Fibroblast of the conjunctiva (primary cell): ENCODE data around the gene KRTAP5-7.

Experiments used
- DNase-seq: peaks from one replicate; pipeline ENCODE4 v3.0.0-alpha.2; 2010; ENCODE audit warnings: low read depth

Gene KRTAP5-7

DNA sequence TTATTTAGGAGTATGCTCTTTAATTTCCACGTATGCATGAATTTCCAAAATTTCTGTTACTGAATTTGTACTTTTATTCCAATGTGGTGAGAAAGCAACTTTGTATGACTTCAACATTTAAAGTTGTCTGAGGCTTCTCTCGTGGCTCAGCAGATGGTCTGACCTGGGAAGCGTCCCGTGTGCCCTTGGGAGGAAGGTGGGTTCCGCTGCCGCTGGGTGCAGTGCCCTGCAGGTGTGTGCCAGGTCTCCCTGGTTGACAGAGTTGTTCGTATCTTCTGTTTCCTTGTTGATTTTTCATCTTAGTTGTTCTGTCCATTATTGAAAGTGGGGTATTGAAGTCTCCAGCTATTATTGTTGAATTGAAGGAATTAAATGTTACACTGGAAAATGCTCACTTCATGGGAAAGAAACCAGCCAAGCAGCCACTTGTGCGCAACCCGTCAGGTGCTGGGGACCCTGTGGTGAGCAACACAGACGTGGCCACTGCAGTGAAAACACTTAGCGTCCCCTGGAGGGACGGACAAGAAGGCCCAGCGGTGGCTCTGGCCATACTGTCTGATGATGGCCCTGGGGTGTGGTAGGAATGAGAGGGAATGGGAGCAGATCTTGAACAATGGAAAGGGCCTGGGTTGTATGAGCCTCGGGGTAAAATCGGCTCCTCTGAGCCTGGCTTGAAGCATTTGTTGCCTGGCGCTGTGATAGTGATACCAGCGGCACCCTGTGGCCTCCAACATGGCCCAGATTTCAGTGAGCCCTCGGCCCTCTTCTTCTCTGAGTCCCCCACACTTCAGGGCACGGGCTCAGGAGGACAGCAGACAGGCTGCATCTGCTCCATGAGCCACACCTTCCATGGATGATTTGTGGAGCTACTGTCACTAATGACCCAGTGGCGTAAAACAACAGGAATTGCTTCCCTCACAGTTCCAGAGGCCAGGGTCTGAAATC, 31.5 kb upstream of the KRTAP5-7 start:
- DNase-seq, result no peak

DNA sequence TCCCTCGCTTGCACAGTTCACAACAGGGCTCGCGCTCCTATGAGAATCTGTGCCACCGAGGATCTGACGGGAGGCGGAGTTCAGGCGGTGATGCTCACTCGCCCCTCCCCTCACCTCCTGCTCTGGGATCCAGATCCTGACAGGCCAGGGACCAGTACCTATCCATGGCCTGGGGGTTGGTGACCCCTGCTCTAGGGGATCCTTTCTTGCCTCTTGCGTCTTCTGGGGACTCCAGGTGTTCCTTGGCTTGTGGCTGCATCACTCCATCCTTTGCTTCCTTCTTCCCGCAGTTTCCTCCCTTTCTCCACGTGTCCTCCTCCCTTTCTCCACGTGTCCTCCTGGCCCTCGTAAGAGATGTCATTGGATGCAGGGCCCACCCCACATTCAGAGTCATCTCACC, 30.6 kb upstream of the KRTAP5-7 start:
- no peak for DNase-seq

DNA sequence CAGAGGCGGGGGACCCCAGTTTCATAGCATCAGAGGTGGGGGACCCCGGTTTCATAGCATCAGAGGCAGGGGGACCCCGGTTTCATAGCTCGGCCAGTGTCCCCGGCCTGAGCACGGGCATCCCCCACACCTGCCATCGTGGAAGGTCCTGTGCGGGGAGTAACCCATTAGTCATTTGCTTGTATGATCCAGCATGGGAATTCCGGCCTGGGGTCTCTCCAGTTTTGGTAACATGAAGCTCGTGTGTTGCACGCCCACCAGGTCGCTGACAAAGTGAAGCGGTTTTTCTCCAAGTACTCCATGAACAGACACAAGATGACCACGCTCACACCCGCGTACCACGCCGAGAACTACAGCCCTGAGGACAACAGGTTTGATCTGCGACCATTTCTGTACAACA, 29.0 kb upstream of the KRTAP5-7 start:
- DNase-seq, result no peak

DNA sequence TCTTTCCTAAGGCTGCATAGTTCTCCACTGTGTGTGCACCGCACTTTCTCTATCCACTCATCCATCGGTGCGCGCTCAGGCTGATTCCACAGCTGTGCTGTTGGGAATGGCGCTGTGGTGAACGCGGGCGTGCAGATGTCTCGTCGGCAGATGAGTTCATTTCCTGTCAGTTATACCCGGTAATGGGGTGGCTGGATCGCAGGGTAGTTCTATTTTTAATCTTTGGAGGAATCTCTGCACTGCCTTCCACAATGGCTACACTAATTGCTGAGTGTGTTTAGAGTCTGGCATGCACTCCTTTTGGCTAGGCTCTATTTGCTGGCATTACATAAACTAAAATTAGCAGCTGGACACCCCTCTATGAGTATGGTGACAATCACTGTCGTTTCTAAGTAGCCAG, 27.9 kb upstream of the KRTAP5-7 start:
- DNase-seq, result no peak

DNA sequence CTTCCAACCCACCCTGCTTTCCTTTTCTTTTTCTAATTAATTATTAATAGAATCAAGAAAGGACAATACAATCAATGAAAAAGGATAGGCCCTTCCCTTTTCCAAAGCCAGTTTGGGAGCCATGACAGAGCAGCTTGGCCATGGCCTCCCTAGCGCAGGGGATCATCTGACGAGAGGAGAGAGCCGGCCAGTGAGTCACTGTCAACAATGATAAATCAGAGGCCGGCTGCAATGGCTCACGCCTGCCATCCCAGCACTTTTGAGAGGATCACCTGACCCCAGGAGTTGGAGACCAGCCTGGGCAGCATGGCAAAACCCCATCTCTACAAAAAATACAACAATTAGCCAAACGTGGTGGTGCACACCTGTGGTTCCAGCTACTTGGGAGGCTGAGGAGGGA, 27.5 kb upstream of the KRTAP5-7 start:
- DNase-seq, result no peak

DNA sequence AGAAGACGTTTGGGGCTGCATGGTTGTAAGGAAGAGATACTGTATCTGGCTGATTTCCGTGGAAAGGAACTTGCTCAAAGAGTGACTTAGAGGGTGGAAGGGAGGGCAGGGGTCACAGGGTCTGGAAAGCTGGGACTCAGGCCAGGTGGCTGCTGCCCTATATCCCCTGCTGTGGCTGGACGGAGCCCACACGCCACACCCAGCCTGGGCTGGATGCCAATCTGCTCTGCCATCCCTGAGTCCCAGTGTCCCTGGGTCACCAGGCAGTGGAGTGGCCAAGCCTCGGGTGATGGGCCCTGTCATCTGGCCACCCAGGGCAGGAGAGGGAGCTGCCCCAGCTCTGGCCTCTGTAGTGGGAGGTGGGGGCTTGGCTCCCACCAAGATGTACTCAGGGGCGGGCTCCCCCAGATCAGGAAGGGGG, 26.5 kb upstream of the KRTAP5-7 start:
- DNase-seq, result no peak

DNA sequence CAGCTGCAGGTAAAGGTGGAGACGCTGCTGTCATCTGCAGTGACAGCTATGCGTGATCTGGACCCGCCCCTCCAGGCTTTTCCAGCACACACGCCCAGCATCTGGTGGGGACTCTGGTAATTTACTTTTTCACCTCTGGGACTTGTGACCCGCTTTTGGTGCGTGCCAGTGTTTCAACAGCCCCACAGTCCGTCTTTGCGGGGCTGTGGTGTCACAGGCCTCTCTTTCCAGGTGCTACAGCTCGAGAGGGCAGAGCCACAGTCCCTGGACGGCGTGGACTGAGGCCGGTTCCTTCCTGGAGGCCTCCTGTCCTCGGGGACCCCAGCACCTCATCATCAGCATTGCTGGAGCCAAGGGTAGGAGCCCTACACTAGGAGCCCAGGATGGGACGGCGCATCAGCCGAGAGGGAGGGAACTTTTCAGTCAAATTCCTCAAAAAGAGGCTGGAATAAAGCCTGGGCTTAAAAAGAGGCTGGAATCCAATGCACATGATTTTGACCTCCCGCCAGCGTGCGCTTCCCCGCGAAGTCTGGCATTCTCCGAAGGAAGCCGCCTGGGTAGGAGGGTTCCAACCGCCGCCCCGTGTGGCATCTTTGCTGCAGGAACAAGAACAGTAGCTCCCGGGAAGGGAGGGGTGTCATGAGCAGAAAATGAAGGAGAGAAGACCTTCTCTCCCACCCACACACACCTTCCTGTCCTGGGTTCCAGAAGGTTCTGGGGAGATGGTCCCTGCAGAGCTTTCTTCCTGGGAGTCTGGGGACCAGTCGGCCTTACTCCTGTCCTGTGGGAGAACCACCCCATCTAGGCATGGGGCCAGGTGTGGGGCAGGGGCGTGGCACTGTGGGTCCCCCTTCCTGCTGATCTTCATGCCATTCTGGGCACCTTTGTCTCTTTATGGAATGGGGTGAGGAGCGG, 25.7 kb upstream of the KRTAP5-7 start:
- DNase-seq, result no peak

DNA sequence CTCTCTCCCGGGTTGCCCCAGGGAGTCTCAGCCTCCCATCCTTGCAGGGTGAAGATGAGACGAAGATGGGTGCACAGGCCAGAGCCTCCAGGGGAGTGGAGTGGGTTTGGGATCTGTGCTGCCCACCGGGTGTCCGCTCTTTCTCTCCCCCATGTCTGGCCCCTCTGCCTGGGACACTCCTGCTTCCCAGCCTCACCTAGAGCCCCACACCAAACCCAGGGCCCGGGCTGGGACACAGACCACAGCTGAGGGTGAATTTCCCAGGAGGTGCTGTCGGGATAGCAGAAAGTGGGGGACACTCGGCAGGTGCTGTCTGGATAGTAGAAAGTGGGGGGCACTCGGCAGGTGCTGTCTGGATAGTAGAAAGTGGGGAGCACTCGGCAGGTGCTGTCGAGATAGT, 25.0 kb upstream of the KRTAP5-7 start:
- DNase-seq, result no peak

DNA sequence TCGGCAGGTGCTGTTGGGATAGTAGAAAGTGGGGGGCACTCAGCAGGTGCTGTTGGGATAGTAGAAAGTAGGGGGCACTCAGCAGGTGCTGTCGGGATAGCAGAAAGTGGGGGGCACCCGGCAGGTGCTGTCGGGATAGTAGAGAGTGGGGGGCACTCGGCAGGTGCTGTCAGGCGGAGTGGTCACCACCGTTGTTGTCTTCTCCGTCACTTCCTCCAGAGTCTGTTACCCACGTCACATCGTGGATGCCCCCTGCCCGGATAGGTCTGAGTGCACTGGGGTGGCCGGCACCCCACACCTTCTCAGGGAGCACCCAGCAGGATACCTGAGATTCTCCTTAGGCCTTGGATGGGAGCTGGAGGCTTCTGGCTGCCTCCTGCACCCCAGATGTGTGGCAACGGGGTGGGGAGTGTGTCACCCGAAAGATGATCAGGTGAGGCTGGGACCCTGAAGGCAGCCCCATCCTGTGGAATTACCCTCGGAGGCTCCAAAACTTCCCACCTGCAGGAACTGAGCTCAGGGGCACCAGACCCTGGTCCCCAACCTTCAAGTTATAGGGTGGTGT, 24.1 kb upstream of the KRTAP5-7 start:
- DNase-seq, result no peak

DNA sequence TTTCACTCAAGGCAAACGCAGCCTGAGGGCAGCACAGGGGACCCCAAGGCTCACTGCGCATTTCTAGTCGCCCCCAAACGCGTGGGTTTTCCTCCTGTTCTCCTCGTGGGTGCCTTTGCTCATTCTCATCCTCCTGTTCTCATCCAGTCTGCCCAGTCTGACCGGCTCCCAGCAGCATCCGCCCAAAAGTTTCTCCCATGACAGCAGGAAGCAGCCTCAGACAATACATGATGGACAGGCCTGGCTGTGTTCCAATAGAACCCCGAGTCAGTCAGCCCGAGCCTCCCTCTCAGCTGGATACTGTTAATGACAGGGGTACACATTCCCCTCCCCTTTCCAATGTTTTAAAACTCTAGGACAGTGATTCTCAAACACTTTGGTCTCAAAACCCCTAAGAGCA, 22.5 kb upstream of the KRTAP5-7 start:
- no peak for DNase-seq

DNA sequence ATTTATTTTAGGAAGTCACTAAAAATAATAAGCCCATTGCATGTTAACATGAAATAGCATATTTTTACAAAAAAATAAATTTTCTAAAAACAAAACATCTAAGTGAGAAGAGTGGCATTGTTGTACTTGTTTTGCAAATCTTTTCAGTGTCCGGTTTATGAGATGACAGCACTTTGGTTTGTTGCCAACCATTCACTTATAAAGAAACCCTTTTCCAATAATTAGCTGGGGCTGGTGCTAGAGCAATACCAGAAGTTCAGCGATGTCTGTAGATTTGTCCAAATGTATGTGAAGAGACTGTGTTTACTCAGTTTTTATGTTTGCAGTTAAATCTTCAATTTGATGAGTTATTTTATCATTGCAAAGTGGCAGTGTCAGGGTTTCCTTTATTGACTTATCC, 22.1 kb upstream of the KRTAP5-7 start:
- DNase-seq, result no peak

DNA sequence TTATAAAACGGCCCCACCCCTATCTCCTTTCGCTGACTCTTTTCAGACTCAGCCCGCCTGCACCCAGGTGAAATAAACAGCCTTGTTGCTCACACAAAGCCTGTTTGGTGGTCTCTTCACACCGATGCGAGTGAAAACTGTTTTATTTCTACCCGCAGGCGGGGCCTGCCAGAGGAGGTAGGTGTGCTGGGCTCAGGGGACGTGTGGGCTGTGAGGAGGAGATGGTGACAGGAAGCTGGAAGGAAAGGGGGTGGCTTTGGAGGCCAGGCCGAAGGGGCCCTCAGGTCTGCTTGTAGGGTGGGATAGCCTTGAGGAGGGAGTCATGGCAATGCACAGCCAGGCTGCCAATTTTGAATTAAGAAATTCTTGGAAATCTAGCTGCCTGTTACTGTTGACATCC, 21.3 kb upstream of the KRTAP5-7 start:
- DNase-seq, result no peak

DNA sequence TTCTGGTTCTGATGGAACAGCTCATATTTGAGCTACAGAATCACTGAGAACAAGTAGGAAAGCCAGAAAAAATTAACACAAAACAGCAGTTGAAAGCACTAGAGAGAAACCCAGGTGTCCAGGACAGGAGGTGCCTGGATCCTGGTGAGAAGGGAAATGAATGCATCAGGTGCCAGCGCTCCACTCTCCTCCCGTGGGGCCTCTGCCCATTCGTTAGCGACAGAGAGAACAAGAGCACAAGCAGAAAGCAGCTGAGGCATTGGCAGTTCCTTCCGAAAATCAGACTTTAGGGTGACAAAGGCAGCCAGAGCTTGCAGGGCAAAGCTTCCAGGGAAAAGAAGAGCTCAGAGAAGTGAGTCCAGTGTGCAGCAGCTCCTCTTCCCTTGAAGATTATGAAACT, 20.0 kb upstream of the KRTAP5-7 start:
- DNase-seq, result no peak

DNA sequence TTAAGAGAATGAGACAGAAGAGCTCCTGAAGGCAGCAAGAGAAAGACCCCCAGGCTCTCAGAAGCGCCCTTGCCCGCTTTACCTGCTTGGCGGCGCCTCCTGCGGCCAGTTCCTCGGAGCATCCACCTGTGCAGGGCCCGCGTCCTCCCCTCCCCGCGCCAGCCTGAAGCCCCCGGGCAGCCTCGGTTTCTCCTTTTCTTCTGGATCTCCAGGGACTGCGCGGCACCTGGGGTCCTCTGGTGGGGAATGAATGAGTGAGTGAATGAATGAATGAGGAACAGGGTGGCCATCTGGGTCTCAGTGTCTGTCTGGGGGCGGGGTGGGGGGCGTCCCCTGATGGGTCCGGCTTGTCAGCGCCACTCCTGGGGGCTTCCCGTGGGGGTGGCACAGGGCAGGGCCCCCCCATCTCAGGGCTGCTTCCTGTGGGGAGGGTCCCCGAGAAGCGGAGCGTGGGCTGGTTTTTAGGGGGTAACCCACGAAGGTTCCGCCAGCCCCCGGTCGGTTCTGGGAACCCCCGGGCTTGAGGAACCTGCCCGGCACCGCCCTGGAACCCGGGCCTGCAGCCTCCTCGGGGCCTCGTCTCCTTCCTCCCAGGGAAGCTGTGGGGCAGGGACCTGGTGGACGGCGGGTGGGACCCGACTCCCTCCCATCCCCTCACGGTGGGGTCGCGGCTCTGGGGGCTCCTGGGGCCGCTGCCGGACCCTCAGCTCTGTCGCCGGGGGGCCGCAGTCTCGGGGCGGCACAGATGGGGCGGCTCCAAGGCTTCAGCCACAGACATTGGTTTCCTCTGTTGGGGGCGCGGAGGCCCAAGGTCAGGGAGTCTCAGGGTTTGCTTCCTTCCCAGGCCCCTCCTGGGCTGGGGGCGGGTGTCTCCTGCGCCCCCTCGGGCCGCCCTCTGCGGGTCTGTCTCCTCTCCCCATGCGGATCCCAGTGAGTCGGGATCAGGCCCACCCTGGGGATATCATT, 8.3 kb upstream of the KRTAP5-7 start:
- no peak for DNase-seq

DNA sequence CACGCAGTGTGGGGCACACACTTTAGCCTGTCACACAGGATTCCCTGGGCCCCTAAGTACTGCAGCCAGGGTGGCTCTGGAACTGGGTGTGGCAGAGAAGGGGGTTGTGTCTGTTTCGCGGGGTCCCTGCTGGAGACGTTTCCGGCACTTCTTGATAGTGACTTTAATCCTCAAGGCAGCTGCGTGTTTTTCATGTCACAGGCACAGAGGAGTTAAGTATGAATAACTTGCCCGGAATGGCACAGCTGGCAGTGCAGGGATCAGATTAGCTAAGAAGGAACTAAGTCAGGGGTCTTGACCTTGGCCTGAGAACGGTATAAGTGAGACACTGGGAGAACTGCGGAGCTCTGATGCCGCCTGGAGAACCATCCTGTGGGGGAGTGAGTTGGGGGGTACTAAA, 7.5 kb upstream of the KRTAP5-7 start:
- DNase-seq, result no peak

DNA sequence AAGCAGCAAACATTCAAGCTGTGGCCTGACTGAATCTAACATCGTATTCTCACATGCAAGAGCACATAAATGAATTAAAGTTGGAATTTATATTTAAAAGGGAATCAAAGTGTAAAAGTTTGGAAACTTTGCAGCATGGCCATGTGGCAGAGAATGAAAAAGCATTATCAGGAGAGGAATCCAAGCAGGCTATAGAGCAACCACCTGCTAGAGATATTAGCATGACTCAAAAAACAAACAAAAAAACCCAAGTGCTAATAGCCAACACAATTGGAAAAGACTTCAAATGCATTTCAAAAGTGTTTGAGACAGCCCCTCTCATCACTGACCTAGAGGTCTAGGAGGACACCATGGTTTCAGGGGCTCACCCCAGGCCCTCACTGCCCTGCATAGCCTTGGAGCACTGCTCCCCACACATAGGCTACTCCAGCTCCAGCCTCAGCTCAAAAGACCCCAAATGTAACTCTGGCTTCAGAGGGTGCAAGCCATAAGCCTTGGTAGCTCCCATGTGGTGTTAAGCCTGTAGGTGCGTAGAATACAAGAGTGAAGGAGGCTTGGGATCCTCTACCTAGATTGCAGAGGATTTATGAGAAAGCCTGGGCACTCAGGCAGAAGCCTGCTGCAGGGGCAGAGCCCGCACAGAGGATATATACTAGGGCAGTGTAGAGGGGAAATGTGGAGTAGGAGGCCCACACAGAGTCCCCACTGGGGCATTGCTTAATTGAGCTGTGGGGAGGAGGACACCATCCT, 1.7 kb upstream of the KRTAP5-7 start:
- DNase-seq, result no peak

DNA sequence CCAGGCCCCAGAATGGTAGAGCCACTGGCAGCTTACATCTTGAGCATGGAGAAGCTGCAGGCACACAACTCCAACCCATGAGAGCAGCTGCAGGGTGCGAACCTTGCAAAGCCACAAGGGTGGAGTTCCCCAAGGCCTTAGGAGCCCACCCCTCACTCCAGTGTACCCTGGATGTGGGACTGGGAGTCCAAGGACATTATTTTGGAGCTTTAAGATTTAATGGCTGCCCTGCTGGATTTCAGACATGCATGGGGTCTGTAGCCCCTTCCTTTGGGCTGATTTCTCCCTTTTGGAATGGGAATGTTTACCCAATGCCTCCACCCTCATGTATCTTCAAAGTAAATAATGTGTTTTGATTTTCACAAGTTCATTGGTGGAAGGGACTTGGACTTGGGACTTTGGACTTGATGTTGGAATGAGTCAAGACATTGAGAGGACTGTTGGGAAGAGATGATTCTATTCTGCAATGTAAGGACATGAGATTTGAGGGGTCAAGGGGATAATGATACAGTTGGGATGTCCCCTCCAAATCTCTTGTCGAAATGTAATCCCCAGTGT, 1.1 kb upstream of the KRTAP5-7 start:
- DNase-seq, result no peak

DNA sequence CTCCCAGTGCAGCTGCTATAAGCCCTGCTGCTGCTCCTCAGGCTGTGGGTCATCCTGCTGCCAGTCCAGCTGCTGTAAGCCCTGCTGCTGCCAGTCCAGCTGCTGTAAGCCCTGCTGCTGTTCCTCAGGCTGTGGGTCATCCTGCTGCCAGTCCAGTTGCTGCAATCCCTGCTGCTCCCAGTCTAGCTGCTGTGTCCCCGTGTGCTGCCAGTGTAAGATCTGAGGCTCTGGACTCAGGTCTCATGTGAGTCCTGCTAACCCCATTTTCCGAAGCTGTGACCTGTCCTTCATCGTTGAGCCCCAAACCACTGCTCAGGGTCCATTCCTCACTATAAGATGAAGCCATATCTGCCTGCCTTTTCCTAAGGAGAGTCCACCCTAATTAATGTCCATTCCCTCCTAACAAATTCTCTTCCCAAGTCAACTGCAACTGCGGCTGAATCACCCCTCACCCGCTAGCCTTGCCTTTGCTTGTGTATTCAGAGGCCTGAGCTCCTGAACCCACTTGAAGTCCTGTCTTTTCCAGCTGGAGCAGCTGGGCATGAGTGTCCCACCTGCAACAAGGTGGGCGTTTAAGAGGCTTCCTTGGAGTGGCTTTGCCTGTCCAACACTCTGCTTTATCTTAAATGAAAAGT, 626 bp downstream of the KRTAP5-7 start:
- no peak for DNase-seq

DNA sequence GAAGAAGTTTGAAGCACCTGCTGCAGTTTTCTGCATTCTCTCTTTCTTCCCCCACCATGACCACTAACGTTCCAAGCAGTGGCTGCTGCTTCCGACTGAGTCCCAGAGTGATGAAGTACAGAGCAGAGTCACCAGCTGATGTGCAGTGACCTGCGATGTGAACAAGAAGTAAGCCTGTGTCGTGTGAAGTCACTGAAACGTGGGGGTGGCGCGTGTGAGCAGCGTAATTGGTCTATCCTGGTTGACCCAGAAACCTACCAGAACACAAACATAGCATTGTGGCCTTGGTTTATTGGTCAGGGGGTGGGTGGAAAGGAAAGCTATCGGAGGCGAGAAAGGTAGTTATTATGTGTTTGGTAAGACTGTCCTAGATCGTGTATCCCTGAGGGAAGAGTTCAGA, 3.5 kb downstream of the KRTAP5-7 start:
- DNase-seq, result no peak

DNA sequence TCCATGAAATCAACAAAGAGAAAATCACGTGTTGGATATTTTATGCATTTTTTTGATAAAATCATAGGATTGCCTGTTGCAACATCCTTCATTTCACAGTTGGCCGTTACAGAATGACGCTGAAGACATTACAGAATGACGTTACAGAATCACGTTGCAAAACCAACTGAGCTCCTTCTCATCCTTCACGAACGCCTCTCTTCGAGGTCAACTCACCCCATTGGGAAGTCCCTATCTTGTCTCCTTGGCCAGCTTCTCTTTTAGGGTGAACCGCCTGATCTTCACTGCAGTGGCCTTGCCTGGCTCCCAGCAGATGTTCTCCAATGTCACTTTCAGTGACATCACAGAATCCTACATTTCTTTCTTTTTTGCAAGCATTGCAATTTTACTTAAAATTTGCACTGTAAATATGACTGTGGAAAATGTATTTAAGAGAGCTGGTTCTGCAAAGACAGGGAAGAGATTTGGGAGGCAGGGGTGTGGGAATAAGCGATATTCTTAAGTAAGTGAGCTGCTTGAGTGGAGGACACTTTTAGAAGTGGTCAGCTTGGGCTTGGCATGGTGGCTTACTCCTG, 5.1 kb downstream of the KRTAP5-7 start:
- DNase-seq, result no peak
